HG02798 (cell line): ENCODE measurements around the gene ZNF597.
"Not testable (repeated sequence)": the region's sequence is repeated elsewhere in the genome, so short reads cannot be mapped to it uniquely, and the experiment has no call there.

ENCODE experiments used
- ATAC-seq: cut with Tn5 transposase; IDR thresholded peaks from one replicate; pipeline ENCODE4 v1.9.1; 2021; ENCODE audit warnings: mild to moderate bottlenecking; ENCODE audit not compliant: unreplicated experiment, poor library complexity

Gene ZNF597

GRCh38 chr16:3476409-3476808 is 33.1 kb upstream of the ZNF597 start:
- no peak for ATAC-seq

- ATAC-seq, result no peak
Measured at GRCh38 chr16:3475604-3476375, 32.5 kb upstream of the ZNF597 start.

GRCh38 chr16:3474870-3475269 is 31.6 kb upstream of the ZNF597 start:
- not testable (repeated sequence) for ATAC-seq

- ATAC-seq, result no peak
Measured at GRCh38 chr16:3474136-3474779, 31.0 kb upstream of the ZNF597 start.

- not testable (repeated sequence) for ATAC-seq
Measured at GRCh38 chr16:3473596-3473943, 30.3 kb upstream of the ZNF597 start.

GRCh38 chr16:3472878-3473595 is 29.7 kb upstream of the ZNF597 start:
- ATAC-seq, result no peak

GRCh38 chr16:3471518-3472176 is 28.3 kb upstream of the ZNF597 start:
- ATAC-seq, result no peak

- no peak for ATAC-seq
Measured at GRCh38 chr16:3470723-3471122, 27.4 kb upstream of the ZNF597 start.

GRCh38 chr16:3469736-3470135 is 26.4 kb upstream of the ZNF597 start:
- no peak for ATAC-seq

- no peak for ATAC-seq
Measured at GRCh38 chr16:3468501-3468900, 25.2 kb upstream of the ZNF597 start.

- ATAC-seq, result no peak
Measured at GRCh38 chr16:3467921-3468320, 24.6 kb upstream of the ZNF597 start.

GRCh38 chr16:3467182-3467581 is 23.9 kb upstream of the ZNF597 start:
- no peak for ATAC-seq

GRCh38 chr16:3465911-3466584 is 22.7 kb upstream of the ZNF597 start:
- no peak for ATAC-seq

GRCh38 chr16:3465301-3465700 is 22.0 kb upstream of the ZNF597 start:
- no peak for ATAC-seq

GRCh38 chr16:3461151-3461550 is 17.8 kb upstream of the ZNF597 start:
- no peak for ATAC-seq

- ATAC-seq, result no peak
Measured at GRCh38 chr16:3460585-3460984, 17.3 kb upstream of the ZNF597 start.

- no peak for ATAC-seq
Measured at GRCh38 chr16:3460121-3460520, 16.8 kb upstream of the ZNF597 start.

GRCh38 chr16:3459401-3460090 is 16.2 kb upstream of the ZNF597 start:
- no peak for ATAC-seq

GRCh38 chr16:3458852-3459361 is 15.6 kb upstream of the ZNF597 start:
- peak; percentile 43 for ATAC-seq
